AG04449 (cell line): ENCODE data around the gene STX1A.
"Not testable (repeated sequence)": the region's sequence is repeated elsewhere in the genome, so short reads cannot be mapped to it uniquely, and the experiment has no call there.

Experiments
- CTCF ChIA-PET: fragments of 350-600 bp; formaldehyde crosslinking; extraction: SDS; loops from one replicate; lab custom pipeline; 2021; ENCODE audit warnings: antibody characterized with exemption; lab: Yijun Ruan, JAX
- POLR2A ChIA-PET: fragments of 400-600, 350-600 bp; formaldehyde crosslinking; extraction: SDS; loops from one replicate; lab custom pipeline; 2020; ENCODE audit warnings: antibody characterized with exemption, inconsistent platforms; lab: Yijun Ruan, JAX
- DNase-seq: peaks from one replicate; pipeline ENCODE4 v3.0.0-alpha.2; 2010; ENCODE audit warnings: low read depth, low spot score
- H3K4me3 ChIP-seq: 2 replicates; pipeline ENCODE4 v1.5.1; 2011; ENCODE audit warnings: low read depth, mild to moderate bottlenecking, control low read depth, low read length
- CTCF ChIP-seq: IDR thresholded peaks from one replicate; pipeline ENCODE4 v1.5.1; 2011; ENCODE audit warnings: mild to moderate bottlenecking, moderate library complexity, low read length, control low read depth, inconsistent platforms; ENCODE audit not compliant: insufficient read depth; ENCODE audit errors: missing control alignments

Gene STX1A

GRCh38 chr7:73716318-73716890 is 3.1 kb downstream of the STX1A start:
- no peak overlapping the region for H3K4me3 ChIP-seq
- no peak for TF ChIP-seq CTCF
- POLR2A ChIA-PET: interaction anchor here (0.8 to 4.3 kb wide), 4 partner anchors 11 to 134 kb away, joined by 3 to 47 read pairs (median 4); no protein-coding TSS in a partner anchor
- CTCF ChIA-PET: interaction anchor here (0.7 to 5.4 kb wide), 9 partner anchors 10 to 139 kb away, joined by 3 to 26 read pairs (median 8); partner anchors contain the start of gene VPS37D
- no peak for DNase-seq

- ChIA-PET CTCF (interaction anchor here (1.2 to 5.4 kb wide), 7 partner anchors 9 to 109 kb away, joined by 3 to 26 read pairs (median 8); partner anchors contain the start of gene VPS37D), POLR2A (interaction anchor here (0.8 to 4.3 kb wide), 4 partner anchors 10 to 135 kb away, joined by 3 to 47 read pairs (median 4); no protein-coding TSS in a partner anchor)
- DNase-seq: peak; percentile 82
- H3K4me3 ChIP-seq: peak overlapping the region; percentile 20
- no peak for TF ChIP-seq CTCF
These were observed 3.7 kb downstream of the STX1A start for GRCh38 chr7:73715648-73716317.

GRCh38 chr7:73713319-73713718 is 6.2 kb downstream of the STX1A start:
- H3K4me3 ChIP-seq, DNase-seq, POLR2A ChIA-PET: not testable (repeated sequence)
- CTCF ChIA-PET: interaction anchor here (0.8 to 5.4 kb wide), 2 partner anchors 46 to 106 kb away, joined by 3 to 24 read pairs; partner anchors contain the start of gene VPS37D

GRCh38 chr7:73712773-73713172 is 6.7 kb downstream of the STX1A start:
- TF ChIP-seq CTCF: no peak
- H3K4me3 ChIP-seq: no peak overlapping the region
- ChIA-PET POLR2A (no interaction called here), CTCF (interaction anchor here (3.7 to 5.4 kb wide), 2 partner anchors 12 to 106 kb away, joined by 24 to 29 read pairs; no protein-coding TSS in a partner anchor)
- no peak for DNase-seq

- H3K4me3 ChIP-seq: no peak overlapping the region
- POLR2A ChIA-PET: no interaction called here
- TF ChIP-seq CTCF: no peak
- CTCF ChIA-PET: interaction anchor here (3.7 kb wide), 1 partner anchor 8 kb away, joined by 29 read pairs; no protein-coding TSS in a partner anchor
- DNase-seq: no peak
These were observed 10.4 kb downstream of the STX1A start for GRCh38 chr7:73708961-73709549.

GRCh38 chr7:73707045-73707631 is 12.3 kb downstream of the STX1A start:
- TF ChIP-seq CTCF: no peak
- CTCF ChIA-PET: interaction anchor here (0.7 to 3.2 kb wide), 9 partner anchors 9 to 324 kb away, joined by 3 to 16 read pairs (median 6); no protein-coding TSS in a partner anchor
- DNase-seq: no peak
- POLR2A ChIA-PET: interaction anchor here (3.4 to 4.3 kb wide), 2 partner anchors 9 to 12 kb away, joined by 17 to 47 read pairs; partner anchors contain the start of gene STX1A
- no peak overlapping the region for H3K4me3 ChIP-seq
